Dermis microvascular lymphatic vessel endothelial cell (primary cell): ENCODE results near the gene OS9. TPM values are rescaled to one million over a fixed set of nuclear protein-coding genes. Genes with fewer than 3 reads are reported as not detected.
"Not testable (repeated sequence)": the region's sequence is repeated elsewhere in the genome, so short reads cannot be mapped to it uniquely, and the experiment has no call there.

Source experiments
- DNase-seq, 2 donors: peaks; one replicate each; pipeline versions ENCODE4 v3.0.0 to v3.0.0-alpha.2; 2010; ENCODE audit warnings: low read depth in 2 of 2
- total RNA-seq: library from RNA; depleted of rRNA; stranded (reverse); fragments of >200 nt; gene quantifications from 2 replicates; pipeline ENCODE4 v1.2.1, GENCODE V29; 2014

OS9 gene
- total RNA-seq, 1 donor from 2014 or later = 141 TPM

GRCh38 chr12:57694459-57695019 is 607 bp downstream of the OS9 start:
- DNase-seq = peak; percentile 16 to 81

DNA sequence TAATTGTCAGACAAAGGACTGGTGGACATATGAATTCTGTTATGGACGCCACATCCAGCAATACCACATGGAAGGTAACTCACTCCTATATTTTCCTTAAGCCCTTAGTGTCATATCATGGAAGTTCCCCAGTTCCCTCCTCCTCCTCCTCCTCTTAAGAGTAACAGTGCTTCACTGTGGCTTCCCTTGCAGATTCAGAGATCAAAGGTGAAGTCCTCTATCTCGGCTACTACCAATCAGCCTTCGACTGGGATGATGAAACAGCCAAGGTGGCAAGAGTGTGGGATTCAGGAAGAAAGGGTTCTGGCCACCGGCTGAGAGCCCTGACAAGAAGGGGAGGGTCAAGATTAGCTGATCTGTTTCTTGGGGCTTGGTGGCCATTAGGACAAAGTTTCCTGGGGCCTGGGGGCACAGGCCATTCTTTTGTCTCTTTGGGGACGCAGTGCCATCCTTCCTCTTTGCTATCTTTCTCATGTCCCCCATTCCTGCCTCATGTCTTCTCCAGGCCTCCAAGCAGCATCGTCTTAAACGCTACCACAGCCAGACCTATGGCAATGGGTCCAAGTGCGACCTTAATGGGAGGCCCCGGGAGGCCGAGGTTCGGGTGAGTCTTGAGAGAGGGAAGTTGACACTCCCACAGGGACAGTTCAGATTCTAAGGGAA is 2.0 kb downstream of the OS9 start:
- no peak for DNase-seq

DNA sequence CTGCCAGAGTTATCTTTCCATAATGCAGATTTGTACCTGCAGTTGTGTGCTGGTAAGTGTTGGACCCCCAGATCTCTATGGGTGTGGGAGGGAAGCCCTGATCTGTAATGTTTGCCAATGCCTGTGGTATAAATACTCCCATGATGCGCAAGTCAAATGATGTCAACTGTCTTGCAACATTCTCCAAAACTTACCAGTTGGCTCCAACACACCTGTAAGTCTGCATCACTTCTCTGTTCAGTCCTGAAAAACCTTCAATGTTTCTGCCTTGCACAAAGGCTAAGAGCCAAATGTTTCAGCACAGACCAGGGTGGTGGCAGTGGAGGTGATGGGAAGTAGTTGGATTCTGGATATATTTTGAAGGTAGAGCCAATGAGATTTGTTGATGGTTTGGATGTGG is 3.1 kb downstream of the OS9 start:
- no peak for DNase-seq

GRCh38 chr12:57698414-57698813 is 4.5 kb downstream of the OS9 start:
- DNase-seq = no peak

DNA sequence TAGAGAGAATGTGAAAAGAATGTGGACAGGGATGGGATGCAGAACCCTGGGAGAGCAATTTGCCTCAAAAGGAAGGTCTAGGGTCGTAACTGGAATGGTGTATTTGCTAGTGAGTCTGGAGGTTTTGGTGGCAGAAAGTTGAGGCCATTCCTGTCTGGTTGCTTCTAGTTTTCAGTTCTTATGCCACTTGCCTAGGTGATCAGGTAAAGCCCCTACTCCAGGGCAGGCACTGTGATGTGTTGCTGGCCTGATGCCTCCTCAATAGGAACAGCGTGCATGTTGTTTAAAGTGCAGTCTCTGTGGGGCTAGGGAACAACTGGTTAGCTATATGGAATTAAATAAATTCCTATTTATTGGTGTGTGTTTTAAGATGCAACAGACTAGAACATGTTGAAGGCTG is 6.4 kb downstream of the OS9 start:
- no peak for DNase-seq

- no peak for DNase-seq
These were observed 13.3 kb downstream of the OS9 start for GRCh38 chr12:57707250-57707649.

DNA sequence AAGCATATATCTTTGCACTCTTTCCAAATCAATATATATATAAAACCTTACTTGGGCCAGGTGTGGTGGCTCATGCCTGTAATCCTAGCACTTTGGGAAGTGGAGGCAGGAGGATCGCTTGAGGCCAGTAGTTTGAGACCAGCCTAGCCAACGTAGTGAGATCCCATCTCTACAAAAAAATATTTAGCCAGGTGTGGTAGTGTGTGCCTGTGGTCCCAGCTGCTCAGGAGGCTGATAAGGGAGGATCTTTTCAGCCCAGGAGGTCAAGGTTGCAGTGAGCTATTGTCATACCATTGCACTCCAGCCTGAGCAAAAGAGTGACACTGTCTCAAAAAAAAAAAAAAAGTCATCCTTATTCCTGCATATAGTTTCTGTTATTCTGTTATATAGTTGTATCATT is 14.4 kb downstream of the OS9 start:
- no peak for DNase-seq

GRCh38 chr12:57712701-57713100 is 18.8 kb downstream of the OS9 start:
- DNase-seq = no peak

DNA sequence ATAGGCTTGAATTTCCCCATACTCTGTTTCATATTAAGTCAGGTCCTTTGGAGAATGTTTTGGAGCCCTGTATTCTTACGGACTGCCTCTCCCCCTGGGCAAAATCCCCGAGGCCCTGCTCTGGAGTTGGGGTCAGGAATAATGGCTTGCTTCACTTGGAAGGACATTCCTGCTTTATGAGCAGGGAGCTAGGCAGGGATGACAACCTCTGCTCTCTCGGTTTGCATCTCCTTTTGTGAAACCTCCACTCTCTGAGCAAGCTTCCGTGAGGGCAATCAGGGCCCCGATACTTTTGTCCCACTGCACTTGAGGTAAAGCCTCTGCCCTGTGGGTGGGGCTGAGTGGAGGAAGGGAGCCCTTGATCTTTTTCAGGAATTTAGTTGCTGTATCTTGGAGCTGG is 19.3 kb downstream of the OS9 start:
- no peak for DNase-seq

DNA sequence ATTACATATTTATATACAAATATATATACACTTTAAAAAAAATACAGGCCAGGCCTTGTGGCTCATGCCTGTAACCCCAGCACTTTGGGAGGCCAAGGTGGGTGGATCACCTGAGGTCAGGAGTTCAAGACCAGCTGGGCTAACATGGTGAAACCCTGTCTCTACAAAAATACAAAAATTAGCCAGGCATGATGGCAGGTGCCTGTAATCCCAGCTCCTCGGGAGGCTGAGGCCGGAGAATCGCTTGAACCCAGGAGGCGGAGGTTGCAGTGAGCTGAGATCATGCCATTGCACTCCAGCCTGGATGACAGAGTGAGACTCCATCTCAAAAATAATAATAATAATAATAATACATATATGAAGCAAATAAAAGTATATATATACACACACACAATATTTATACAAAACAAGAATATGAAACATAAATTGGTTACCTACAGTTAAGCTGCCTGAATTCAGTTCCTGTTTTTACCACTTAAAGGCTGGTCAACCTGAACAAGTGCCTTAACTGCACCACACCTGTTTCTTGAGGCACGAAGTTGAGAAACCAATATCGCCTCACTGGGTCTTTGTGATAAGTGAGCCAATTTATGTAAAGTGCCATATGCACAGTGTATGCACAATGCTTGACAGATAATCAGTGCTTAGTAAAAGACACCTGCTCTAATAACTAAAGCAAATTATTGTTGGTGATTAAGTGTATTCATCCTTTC is 21.3 kb downstream of the OS9 start:
- not testable (repeated sequence) for DNase-seq

DNA sequence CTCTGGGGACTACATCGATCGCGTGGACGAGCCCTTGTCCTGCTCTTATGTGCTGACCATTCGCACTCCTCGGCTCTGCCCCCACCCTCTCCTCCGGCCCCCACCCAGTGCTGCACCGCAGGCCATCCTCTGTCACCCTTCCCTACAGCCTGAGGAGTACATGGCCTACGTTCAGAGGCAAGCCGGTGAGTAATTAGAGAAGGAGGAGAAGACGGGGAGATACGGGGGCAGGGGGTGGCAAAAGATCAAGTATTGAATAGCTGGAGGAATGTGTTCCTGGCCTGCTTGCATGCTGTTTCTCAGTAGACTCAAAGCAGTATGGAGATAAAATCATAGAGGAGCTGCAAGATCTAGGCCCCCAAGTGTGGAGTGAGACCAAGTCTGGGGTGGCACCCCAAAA is 21.9 kb downstream of the OS9 start:
- no peak for DNase-seq

GRCh38 chr12:57716305-57716704 is 22.4 kb downstream of the OS9 start:
- DNase-seq = no peak

- no peak for DNase-seq
These were observed 23.2 kb downstream of the OS9 start for GRCh38 chr12:57717131-57717530.

GRCh38 chr12:57717846-57718640 is 24.1 kb downstream of the OS9 start:
- no peak for DNase-seq

GRCh38 chr12:57718641-57719528 is 25.0 kb downstream of the OS9 start:
- no peak for DNase-seq

DNA sequence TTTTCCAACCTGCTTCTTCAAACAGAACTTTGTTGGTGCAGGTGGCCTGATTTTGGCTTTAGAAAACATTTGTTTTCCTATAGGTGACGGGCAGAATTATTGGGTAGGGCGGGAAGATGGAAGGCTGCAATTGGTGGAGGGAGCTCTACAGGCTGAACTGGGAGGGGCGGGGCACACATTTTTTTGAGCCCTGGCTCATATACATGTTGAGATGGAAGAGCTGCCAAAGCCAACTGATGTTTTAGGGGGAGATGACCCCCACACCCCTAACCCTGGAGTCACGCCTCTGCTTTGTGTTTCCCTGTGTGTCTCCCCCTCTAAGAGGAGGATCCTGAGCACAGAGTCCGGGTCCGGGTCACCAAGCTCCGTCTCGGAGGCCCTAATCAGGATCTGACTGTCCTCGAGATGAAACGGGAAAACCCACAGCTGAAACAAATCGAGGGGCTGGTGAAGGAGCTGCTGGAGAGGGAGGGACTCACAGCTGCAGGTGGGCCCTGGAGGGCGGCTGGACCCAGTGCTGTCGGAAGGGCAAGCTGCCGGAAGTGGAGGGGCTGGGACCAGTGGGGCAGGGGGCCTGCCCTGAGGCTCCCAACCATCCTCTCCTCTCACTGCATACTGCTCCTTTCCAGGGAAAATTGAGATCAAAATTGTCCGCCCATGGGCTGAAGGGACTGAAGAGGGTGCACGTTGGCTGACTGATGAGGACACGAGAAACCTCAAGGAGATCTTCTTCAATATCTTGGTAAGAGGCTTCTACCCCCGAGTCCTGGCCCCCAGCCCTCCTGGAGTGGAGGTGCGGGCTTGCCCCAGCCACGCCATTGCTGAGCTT is 26.1 kb downstream of the OS9 start:
- no peak for DNase-seq

GRCh38 chr12:57720606-57721595 is 27.0 kb downstream of the OS9 start:
- no peak for DNase-seq

- not testable (repeated sequence) for DNase-seq
These were observed 28.1 kb downstream of the OS9 start for GRCh38 chr12:57721846-57722608.
